Ovary (tissue), 3 donors: Measurements from ENCODE around the gene PDX1.

Experiments used
- POLR2A ChIP-seq: fragments of 450-650 bp; IDR thresholded peaks from one replicate; pipeline ENCODE4 v1.6.1; 2017; ENCODE audit warnings: antibody characterized with exemption, mild to moderate bottlenecking, moderate library complexity
- TF ChIP-seq, protein P1 (sequence below), 3 donors: fragments of 450-650 bp in 2 of 3; fragments of 200-600 bp in 1 of 3; IDR thresholded peaks; one replicate each; pipeline versions ENCODE4 v1.5.1 to v1.8.0; 2016 to 2022; ENCODE audit warnings: antibody characterized with exemption in 3 of 3, mild to moderate bottlenecking in 1 of 3
- donor health status: DM: no; HTN: no; CAD: no.

DNA sequence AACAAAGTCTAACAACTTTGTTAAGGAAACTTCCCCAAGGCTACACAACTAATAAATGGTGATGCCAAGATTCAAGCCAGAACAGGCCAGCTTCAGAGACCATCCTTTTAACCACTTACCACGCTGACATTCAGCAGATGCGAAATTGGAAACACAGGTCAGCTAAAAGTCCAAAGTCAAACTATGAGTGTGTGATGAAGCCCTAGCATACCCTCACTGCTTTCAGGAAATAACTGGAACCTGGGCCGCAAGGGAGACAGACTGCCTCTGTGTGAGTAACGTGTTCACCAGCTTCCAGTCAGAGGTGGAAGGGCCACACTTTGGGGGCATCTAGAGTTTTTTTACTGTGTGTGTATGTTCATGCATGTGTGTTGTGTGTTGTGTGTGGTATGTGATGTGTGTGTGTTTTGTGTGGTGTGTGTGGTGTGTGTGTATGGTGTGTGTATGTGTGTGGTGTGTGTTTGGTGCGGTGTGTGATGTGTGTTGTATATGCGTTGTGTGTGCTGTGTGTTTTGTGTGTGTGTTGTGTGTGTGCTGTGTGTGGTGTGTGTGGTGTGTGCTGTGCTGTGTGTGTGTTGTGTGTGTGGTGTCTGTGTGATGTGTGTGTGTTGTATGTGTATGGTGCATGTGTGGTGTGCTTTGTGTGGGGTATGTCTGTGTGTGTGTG, 12.5 kb upstream of the PDX1 start:
- TF ChIP-seq, protein P1, sequence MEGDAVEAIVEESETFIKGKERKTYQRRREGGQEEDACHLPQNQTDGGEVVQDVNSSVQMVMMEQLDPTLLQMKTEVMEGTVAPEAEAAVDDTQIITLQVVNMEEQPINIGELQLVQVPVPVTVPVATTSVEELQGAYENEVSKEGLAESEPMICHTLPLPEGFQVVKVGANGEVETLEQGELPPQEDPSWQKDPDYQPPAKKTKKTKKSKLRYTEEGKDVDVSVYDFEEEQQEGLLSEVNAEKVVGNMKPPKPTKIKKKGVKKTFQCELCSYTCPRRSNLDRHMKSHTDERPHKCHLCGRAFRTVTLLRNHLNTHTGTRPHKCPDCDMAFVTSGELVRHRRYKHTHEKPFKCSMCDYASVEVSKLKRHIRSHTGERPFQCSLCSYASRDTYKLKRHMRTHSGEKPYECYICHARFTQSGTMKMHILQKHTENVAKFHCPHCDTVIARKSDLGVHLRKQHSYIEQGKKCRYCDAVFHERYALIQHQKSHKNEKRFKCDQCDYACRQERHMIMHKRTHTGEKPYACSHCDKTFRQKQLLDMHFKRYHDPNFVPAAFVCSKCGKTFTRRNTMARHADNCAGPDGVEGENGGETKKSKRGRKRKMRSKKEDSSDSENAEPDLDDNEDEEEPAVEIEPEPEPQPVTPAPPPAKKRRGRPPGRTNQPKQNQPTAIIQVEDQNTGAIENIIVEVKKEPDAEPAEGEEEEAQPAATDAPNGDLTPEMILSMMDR (IDR thresholded peaks at IDR 0.05), result no peak
- TF ChIP-seq POLR2A, result no peak
